K562 (cell line): ENCODE measurements around the gene RNASE8. TPM values are rescaled to one million over a fixed set of nuclear protein-coding genes. Genes with fewer than 3 reads are reported as not detected.
A peak's percentile ranks its signal among the peaks of the same experiment; 100 is the strongest.

Experiments used
- ATAC-seq: fragments of 200-7000 bp; cut with Tn5 transposase; 3 replicates; pipeline ENCODE4 v1.9.1; 2020; ENCODE audit warnings: moderate library complexity
- BruUV-seq: library from RNA; stranded (reverse); fragments of 400-500 nt; replicated peaks from 2 replicates; lab custom pipeline; 2021; lab: Mats Ljungman, UMichigan
- CTCF ChIA-PET: fragments of 300-600 bp; formaldehyde crosslinking; extraction: SDS; loops from one replicate; lab custom pipeline; 2021; ENCODE audit warnings: low intra/inter-chr PET ratio; lab: Yijun Ruan, JAX
- POLR2A ChIA-PET: fragments of 300-600, 350-650 bp; sonication (Branson Sonifier 250); formaldehyde crosslinking; extraction: SDS; loops from one replicate; lab custom pipeline; 2021; ENCODE audit warnings: antibody characterized with exemption, inconsistent platforms; lab: Yijun Ruan, JAX
- DNase-seq, 4 experiments: peaks; one replicate each; pipeline versions ENCODE4 v3.0.0 to v3.0.0-alpha.2; 2011 to 2018; ENCODE audit warnings: low spot score in 3 of 4, mixed read lengths in 3 of 4; ENCODE audit errors: extremely low read depth in 1 of 4
- FAIRE-seq: peaks from 2 replicates; lab custom pipeline; 2011; peaks lifted over from hg19 to GRCh38; lab: Jason Lieb, UNC
- H2AFZ ChIP-seq: 2 replicates; pipeline ENCODE4 v1.6.0; 2011; ENCODE audit warnings: low read depth, low read length, control low read depth, inconsistent platforms
- H3K27ac ChIP-seq: fragments of 200-600 bp; 3 replicates; pipeline ENCODE4 v1.8.0; 2011; ENCODE audit warnings: low read depth, mild to moderate bottlenecking, control low read depth, inconsistent platforms, low read length, moderate library complexity, mixed read lengths; ENCODE audit errors: extremely low read depth
- H3K27me3 ChIP-seq, 2 experiments: fragments of 300-600 bp in 1 of 2; 2 replicates in 1 of 2; 3 replicates in 1 of 2; pipeline versions ENCODE4 v1.6.0 to v1.8.0; 2011; ENCODE audit warnings: inconsistent platforms in 2 of 2, low read length in 2 of 2, mild to moderate bottlenecking in 1 of 2, mixed read lengths in 1 of 2, moderate library complexity in 1 of 2; ENCODE audit not compliant: control insufficient read depth in 2 of 2, insufficient read depth in 2 of 2
- H3K36me3 ChIP-seq: fragments of 300-600 bp; 3 replicates; pipeline ENCODE4 v1.8.0; 2011; ENCODE audit warnings: mild to moderate bottlenecking, low read length, inconsistent platforms; ENCODE audit not compliant: control insufficient read depth, insufficient read depth
- H3K4me1 ChIP-seq, 2 experiments: fragments of 200-600 bp in 1 of 2; replicated peaks in 1 of 2; 2 replicates in 1 of 2; 3 replicates in 1 of 2; pipeline versions ENCODE4 v1.5.1 to v1.8.0; 2011; ENCODE audit warnings: inconsistent platforms in 2 of 2, low read length in 2 of 2, mild to moderate bottlenecking in 1 of 2, mixed read lengths in 1 of 2, moderate library complexity in 1 of 2; ENCODE audit not compliant: control insufficient read depth in 2 of 2, insufficient read depth in 2 of 2
- H3K4me2 ChIP-seq: 2 replicates; pipeline ENCODE4 v1.6.1; 2011; ENCODE audit warnings: low read length, control low read depth, inconsistent platforms, mixed read lengths; ENCODE audit not compliant: insufficient read depth
- H3K4me3 ChIP-seq: fragments of 200-600 bp; sonication (generic), shearing (Covaris generic); 2 replicates; pipeline ENCODE4 v1.5.1; 2016; ENCODE audit warnings: control low read depth, inconsistent platforms
- H3K79me2 ChIP-seq: fragments of 200-600 bp; 3 replicates; pipeline ENCODE4 v1.8.0; 2011; ENCODE audit warnings: low read length, inconsistent platforms; ENCODE audit not compliant: control insufficient read depth, insufficient read depth
- H3K9ac ChIP-seq, 2 experiments: 2 replicates each; pipeline versions ENCODE4 v1.6.0 to v1.6.1; 2011; ENCODE audit warnings: low read depth in 2 of 2, low read length in 2 of 2, control low read depth in 1 of 2, inconsistent platforms in 1 of 2, mild to moderate bottlenecking in 1 of 2, mixed read lengths in 1 of 2; ENCODE audit not compliant: insufficient read depth in 1 of 2
- H3K9me1 ChIP-seq: one replicate; pipeline ENCODE4 v1.6.0; 2011; ENCODE audit warnings: inconsistent platforms, mild to moderate bottlenecking, low read length, moderate library complexity; ENCODE audit not compliant: control insufficient read depth, insufficient read depth
- H3K9me3 ChIP-seq: replicated peaks from 2 replicates; pipeline ENCODE4 v1.5.1; 2011; ENCODE audit warnings: low read depth, low read length, inconsistent platforms; ENCODE audit not compliant: control insufficient read depth, insufficient read depth
- H4K20me1 ChIP-seq: replicated peaks from 2 replicates; pipeline ENCODE4 v1.6.1; 2011; ENCODE audit warnings: low read length, inconsistent platforms, mixed read lengths; ENCODE audit not compliant: control insufficient read depth, insufficient read depth
- ESRRA ChIP-seq: fragments of 450-650 bp; IDR thresholded peaks from 2 replicates; pipeline ENCODE4 v1.6.1; 2014; ENCODE audit warnings: low read depth, mild to moderate bottlenecking, moderate library complexity, borderline replicate concordance
- ETV1 ChIP-seq: fragments of 450-650 bp; conservative IDR thresholded peaks from 2 replicates; pipeline ENCODE4 v1.6.1; 2016; ENCODE audit warnings: missing genetic modification characterization, control low read depth, low read depth, missing compliant biosample characterization
- HNRNPL ChIP-seq: fragments of 200-400 bp; formaldehyde crosslinking; IDR thresholded peaks from 2 replicates; pipeline ENCODE4 v1.6.1; 2017; ENCODE audit warnings: low read depth, mild to moderate bottlenecking, low read length
- MEIS2 ChIP-seq: fragments of 450-650 bp; IDR thresholded peaks from 2 replicates; pipeline ENCODE4 v1.6.1; 2014; ENCODE audit warnings: mild to moderate bottlenecking; ENCODE audit not compliant: partially characterized antibody
- NFIC ChIP-seq: fragments of 450-650 bp; IDR thresholded peaks from 2 replicates; pipeline ENCODE4 v1.6.1; 2017; ENCODE audit warnings: mild to moderate bottlenecking, inconsistent platforms
- NR2C1 ChIP-seq, 2 experiments: fragments of 450-650 bp; IDR thresholded peaks; 2 replicates each; pipeline ENCODE4 v1.6.1; 2017; ENCODE audit warnings: mild to moderate bottlenecking in 2 of 2, antibody characterized with exemption in 1 of 2, inconsistent platforms in 1 of 2, missing compliant biosample characterization in 1 of 2, missing genetic modification characterization in 1 of 2
- NR2C2 ChIP-seq, 2 experiments: fragments of 200-800 bp in 1 of 2; sonication (Bioruptor generic) in 1 of 2; sonication (generic) in 1 of 2; formaldehyde crosslinking in 1 of 2; IDR thresholded peaks; 2 replicates each; pipeline versions ENCODE4 v1.6.1 to v1.8.0; 2016 to 2022; ENCODE audit warnings: mild to moderate bottlenecking in 1 of 2, missing compliant biosample characterization in 1 of 2, missing genetic modification characterization in 1 of 2, missing genetic modification reagents in 1 of 2
- SOX6 ChIP-seq: fragments of 450-650 bp; IDR thresholded peaks from 2 replicates; pipeline ENCODE4 v1.6.1; 2014; ENCODE audit warnings: mild to moderate bottlenecking
- ZNF197 ChIP-seq: fragments of 200-800 bp; sonication (Bioruptor generic); IDR thresholded peaks from 2 replicates; pipeline ENCODE4 v1.6.1; 2016; ENCODE audit warnings: low read depth, missing genetic modification characterization, missing compliant biosample characterization
- ZNF217 ChIP-seq: sonication (generic); formaldehyde crosslinking; IDR thresholded peaks from 2 replicates; pipeline ENCODE4 v1.8.0; 2022; ENCODE audit warnings: mild to moderate bottlenecking, missing genetic modification reagents
- ZNF583 ChIP-seq: fragments of 250-450 bp; sonication (Bioruptor Pico); IDR thresholded peaks from 2 replicates; pipeline ENCODE4 v1.4.0; 2020
- WGBS: fragments of 100-300 bp; shearing (Covaris generic); methylation state at CpG from one replicate; pipeline ENCODE4 v1.1.6; 2016; ENCODE audit warnings: low coverage, mixed read lengths; ENCODE audit not compliant: insufficient coverage; ENCODE audit errors: missing lambda C conversion rate; 5-methylcytosine and 5-hydroxymethylcytosine counted together
- in situ Hi-C: fragments of 300-500 bp; cut with MboI; formaldehyde crosslinking; loops from 4 replicates; pipeline ENCODE4 v1.15.0; 2018; ENCODE audit warnings: inconsistent platforms, mixed read lengths
- intact Hi-C: fragments of 100-400 bp; cut with micrococcal nuclease; formaldehyde crosslinking; loops from 2 replicates; pipeline ENCODE4 v1.14.2; 2022
- polyA plus RNA-seq, 8 experiments: library from polyadenylated mRNA; depleted of rRNA in 4 of 8; stranded (reverse) in 5 of 8; unstranded in 3 of 8; fragments of >200 nt; fragmentation: Nextera tagmentation in 2 of 8; fragmentation: Illumina TruSeq in 1 of 8; extraction: Ambion mirVana in 2 of 8; extraction: Trizol in 1 of 8; gene quantifications; 2 replicates each; pipeline versions ENCODE4 v1.2.1 to v1.2.3, GENCODE V29; 2011 to 2014; ENCODE audit warnings: inconsistent platforms in 1 of 8, missing spikeins in 1 of 8
- total RNA-seq, 7 experiments: library from RNA; depleted of rRNA in 6 of 7; stranded (reverse); fragments of >200 nt in 6 of 7; fragmentation: Illumina TruSeq in 2 of 7; extraction: Trizol in 2 of 7; gene quantifications; 2 replicates each; pipeline versions ENCODE4 v1.2.1 to v1.2.3, GENCODE V29; 2011 to 2021; ENCODE audit warnings: low replicate concordance in 1 of 7
- TF ChIP-seq, protein P1 (sequence below), 2 experiments: fragments of 450-650 bp; IDR thresholded peaks; 2 replicates each; pipeline ENCODE4 v1.6.1; 2016; ENCODE audit warnings: mild to moderate bottlenecking in 2 of 2, borderline replicate concordance in 1 of 2, low read depth in 1 of 2, moderate library complexity in 1 of 2

The RNASE8 gene
- total and polyA plus RNA-seq, 9 of the 15 experiments (the other 6 are each of a cell fraction or from before 2014, with no cell fraction given), result not detected

DNA sequence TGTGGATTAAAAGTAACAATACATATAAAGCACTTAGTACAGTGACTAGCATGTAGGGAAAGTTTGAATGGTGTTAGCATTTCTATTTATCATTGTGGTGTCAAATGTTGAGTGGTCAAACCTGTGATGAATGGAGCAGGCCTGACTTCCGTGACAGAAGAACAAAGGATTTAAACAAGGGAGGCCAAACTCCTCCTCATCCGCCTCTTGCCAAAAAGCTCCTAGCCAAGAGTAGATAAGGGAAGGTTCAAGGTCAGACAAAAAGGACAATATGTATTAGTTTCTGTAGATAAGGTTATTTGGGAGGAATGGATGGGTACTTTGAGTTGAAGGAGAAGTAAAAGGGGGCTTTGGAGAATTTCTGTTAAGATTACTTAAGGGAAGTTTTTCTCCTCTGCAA is 9.0 kb upstream of the RNASE8 start:
- H4K20me1 ChIP-seq, result no peaks in the 10 kb centered on the region
- H3K36me3 ChIP-seq, result no peaks in the 10 kb centered on the region
- peak; percentile 82 for TF ChIP-seq ESRRA
- TF ChIP-seq ZNF197 (CRISPR knock-in tag), result no peak
- TF ChIP-seq ZNF217 (CRISPR knock-in tag), result no peak
- TF ChIP-seq MEIS2, result peak; percentile 61
- no peak for TF ChIP-seq ZNF583
- TF ChIP-seq NFIC, result 0 out of 2 replicates have a peak, but pooled peaks have one; percentile 7
- TF ChIP-seq SOX6, result peak; percentile 55; the same call in 1 of the 2 replicates
- TF ChIP-seq, protein P1, sequence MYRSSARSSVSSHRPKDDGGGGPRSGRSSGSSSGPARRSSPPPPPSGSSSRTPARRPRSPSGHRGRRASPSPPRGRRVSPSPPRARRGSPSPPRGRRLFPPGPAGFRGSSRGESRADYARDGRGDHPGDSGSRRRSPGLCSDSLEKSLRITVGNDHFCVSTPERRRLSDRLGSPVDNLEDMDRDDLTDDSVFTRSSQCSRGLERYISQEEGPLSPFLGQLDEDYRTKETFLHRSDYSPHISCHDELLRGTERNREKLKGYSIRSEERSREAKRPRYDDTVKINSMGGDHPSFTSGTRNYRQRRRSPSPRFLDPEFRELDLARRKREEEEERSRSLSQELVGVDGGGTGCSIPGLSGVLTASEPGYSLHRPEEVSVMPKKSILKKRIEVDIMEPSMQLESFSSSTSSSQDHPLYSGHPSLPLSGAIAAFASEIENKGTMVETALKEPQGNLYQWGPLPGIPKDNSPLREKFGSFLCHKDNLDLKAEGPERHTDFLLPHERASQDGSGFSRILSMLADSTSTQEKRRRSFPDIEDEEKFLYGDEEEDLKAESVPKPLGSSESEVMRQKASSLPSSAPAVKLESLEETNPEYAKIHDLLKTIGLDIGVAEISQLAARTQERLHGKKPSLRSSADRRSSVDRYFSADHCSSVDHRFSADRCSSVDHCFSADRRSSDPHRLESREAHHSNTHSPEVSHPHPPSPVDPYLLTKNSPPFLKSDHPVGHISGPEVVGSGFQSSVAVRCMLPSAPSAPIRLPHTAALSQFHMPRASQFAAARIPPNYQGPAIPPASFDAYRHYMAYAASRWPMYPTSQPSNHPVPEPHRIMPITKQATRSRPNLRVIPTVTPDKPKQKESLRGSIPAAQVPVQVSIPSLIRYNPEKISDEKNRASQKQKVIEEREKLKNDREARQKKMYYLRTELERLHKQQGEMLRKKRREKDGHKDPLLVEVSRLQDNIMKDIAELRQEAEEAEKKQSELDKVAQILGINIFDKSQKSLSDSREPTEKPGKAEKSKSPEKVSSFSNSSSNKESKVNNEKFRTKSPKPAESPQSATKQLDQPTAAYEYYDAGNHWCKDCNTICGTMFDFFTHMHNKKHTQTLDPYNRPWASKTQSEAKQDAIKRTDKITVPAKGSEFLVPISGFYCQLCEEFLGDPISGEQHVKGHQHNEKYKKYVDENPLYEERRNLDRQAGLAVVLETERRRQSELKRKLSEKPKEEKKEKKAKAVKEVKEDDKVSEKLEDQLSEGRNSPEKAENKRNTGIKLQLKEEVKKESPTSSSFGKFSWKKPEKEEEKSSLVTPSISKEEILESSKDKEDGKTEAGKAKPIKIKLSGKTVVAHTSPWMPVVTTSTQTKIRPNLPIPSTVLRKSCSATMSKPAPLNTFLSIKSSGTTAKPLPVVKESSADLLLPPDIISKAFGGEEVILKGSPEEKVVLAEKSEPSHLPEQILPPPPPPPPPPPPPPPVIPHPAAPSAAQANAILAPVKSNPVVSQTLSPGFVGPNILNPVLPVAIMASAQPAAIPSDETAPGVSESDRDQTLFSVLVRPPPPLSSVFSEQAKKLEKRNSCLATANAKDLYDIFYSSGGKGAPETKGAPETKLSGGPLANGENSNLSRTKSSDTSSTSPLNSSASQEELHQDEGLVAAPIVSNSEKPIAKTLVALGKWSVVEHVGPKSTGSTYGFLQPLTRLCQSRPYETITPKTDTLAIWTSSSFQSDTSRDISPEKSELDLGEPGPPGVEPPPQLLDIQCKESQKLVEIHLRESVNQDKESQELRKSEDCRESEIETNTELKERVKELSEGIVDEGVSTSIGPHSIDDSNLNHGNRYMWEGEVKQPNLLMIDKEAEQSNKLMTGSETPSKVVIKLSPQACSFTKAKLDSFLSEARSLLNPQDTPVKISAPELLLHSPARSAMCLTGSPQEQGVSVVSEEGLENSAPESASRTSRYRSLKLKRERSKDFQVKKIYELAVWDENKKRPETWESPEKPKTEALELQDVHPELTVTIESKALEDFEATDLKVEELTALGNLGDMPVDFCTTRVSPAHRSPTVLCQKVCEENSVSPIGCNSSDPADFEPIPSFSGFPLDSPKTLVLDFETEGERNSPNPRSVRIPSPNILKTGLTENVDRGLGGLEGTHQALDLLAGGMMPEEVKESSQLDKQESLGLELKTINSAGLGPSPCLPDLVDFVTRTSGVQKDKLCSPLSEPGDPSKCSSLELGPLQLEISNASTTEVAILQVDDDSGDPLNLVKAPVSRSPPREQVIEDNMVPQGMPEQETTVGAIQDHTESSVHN (IDR thresholded peaks at IDR 0.05; ENCODE audit: borderline replicate concordance in 1 of 2, low read depth in 1 of 2), result no peak
- no peak for TF ChIP-seq HNRNPL
- TF ChIP-seq ETV1 (tag), result 0 out of 2 replicates have a peak, but pooled peaks have one; percentile 24
- TF ChIP-seq NR2C2 (CRISPR knock-in tag; IDR thresholded peaks at IDR 0.05), result no peak
- TF ChIP-seq NR2C2 (tag; IDR thresholded peaks at IDR 0.05), result peak; percentile 25; the same call in 1 of the 2 replicates
- no peak for TF ChIP-seq NR2C1 (IDR thresholded peaks at IDR 0.05)
- 0 out of 2 replicates have a peak, but pooled peaks have one; percentile 31 for TF ChIP-seq NR2C1 (tag; IDR thresholded peaks at IDR 0.05)
- H3K4me1 ChIP-seq, result peaks cover 5 to 14% of the 10 kb centered on the region in 2 experiments; a peak in 4 of 5 replicates
- no peak overlapping the region for H3K27ac ChIP-seq
- intact Hi-C loops (no loop called here), in situ Hi-C loops (no loop called here)
- no peaks in the 10 kb centered on the region for H3K79me2 ChIP-seq
- H3K27me3 ChIP-seq, result no peaks in the 10 kb centered on the region
- ATAC-seq (no peak), FAIRE-seq (no peak), DNase-seq (peak in 1 of 4 experiments; percentile 24)
- BruUV-seq, result no TSS peak
- peak overlapping the region; percentile 54 for H2AFZ ChIP-seq
- WGBS, result 34% methylated on average over 2 of the region's 2 CpGs
- H3K9me3 ChIP-seq, result no peaks in the 10 kb centered on the region
- no peaks in the 10 kb centered on the region for H3K9me1 ChIP-seq
- H3K4me3 ChIP-seq, result no peak overlapping the region
- CTCF ChIA-PET, result interaction anchor here (0.6 kb wide), 1 partner anchor 53 kb away, joined by 3 read pairs; no protein-coding TSS in a partner anchor
- no peak overlapping the region for H3K9ac ChIP-seq
- no peak overlapping the region for H3K4me2 ChIP-seq
- POLR2A ChIA-PET, result interaction anchor here (0.6 to 1.4 kb wide), 3 partner anchors 10 to 33 kb away, joined by 3 to 5 read pairs (median 4); no protein-coding TSS in a partner anchor
